Subcutaneous adipose tissue (tissue), 4 donors: ENCODE results near the gene SLC9A7. TPM values are rescaled to one million over a fixed set of nuclear protein-coding genes. Genes with fewer than 3 reads are reported as not detected.

Experiments used
- CTCF ChIP-seq: fragments of 450-650 bp; IDR thresholded peaks from one replicate; pipeline ENCODE4 v1.5.1; 2016; ENCODE audit warnings: low read depth, mild to moderate bottlenecking, control low read depth, antibody characterized with exemption, moderate library complexity
- total RNA-seq, 4 donors: library from RNA; depleted of rRNA; stranded (reverse); fragments of >200 nt; gene quantifications; one replicate each; pipeline ENCODE4 v1.1.0, GENCODE V29; 2016

SLC9A7 gene
- total RNA-seq, 4 donors from 2014 or later, result 1.5 to 15.5 (median 4.5) TPM

GRCh38 chrX:46577221-46578005 is 181.5 kb downstream of the SLC9A7 start:
- TF ChIP-seq CTCF, result no peak

GRCh38 chrX:46576458-46576857 is 182.5 kb downstream of the SLC9A7 start:
- TF ChIP-seq CTCF, result no peak

GRCh38 chrX:46575991-46576392 is 182.9 kb downstream of the SLC9A7 start:
- no peak for TF ChIP-seq CTCF

- TF ChIP-seq CTCF, result no peak
Observed at GRCh38 chrX:46575586-46575985, 183.3 kb downstream of the SLC9A7 start.

- no peak for TF ChIP-seq CTCF
Observed at GRCh38 chrX:46574774-46575381, 184.0 kb downstream of the SLC9A7 start.

GRCh38 chrX:46573892-46574773 is 184.8 kb downstream of the SLC9A7 start:
- no peak for TF ChIP-seq CTCF
